Kidney glomerular epithelial cell (primary cell): Measurements from ENCODE around the gene SIRT3.
"Not testable (repeated sequence)": the region's sequence is repeated elsewhere in the genome, so short reads cannot be mapped to it uniquely, and the experiment has no call there.

Experiments used
- DNase-seq: peaks from one replicate; lab custom pipeline; 2025; lab: John Stamatoyannopoulos, UW

The SIRT3 gene

GRCh38 chr11:203056-203944 lies 32.8 kb downstream of the SIRT3 start:
- no peak for DNase-seq

- DNase-seq = no peak
These were observed 33.7 kb downstream of the SIRT3 start for GRCh38 chr11:202490-202889.

GRCh38 chr11:201966-202365 lies 34.2 kb downstream of the SIRT3 start:
- DNase-seq = no peak

GRCh38 chr11:200224-201003 lies 35.7 kb downstream of the SIRT3 start:
- no peak for DNase-seq

GRCh38 chr11:199782-200181 lies 36.4 kb downstream of the SIRT3 start:
- no peak for DNase-seq

- DNase-seq = no peak
These were observed 37.0 kb downstream of the SIRT3 start for GRCh38 chr11:199004-199581.

GRCh38 chr11:198236-198806 lies 37.8 kb downstream of the SIRT3 start:
- DNase-seq = no peak

GRCh38 chr11:197741-198235 lies 38.4 kb downstream of the SIRT3 start:
- no peak for DNase-seq

GRCh38 chr11:196786-197731 lies 39.1 kb downstream of the SIRT3 start:
- DNase-seq = no peak

- DNase-seq = not testable (repeated sequence)
These were observed 42.7 kb downstream of the SIRT3 start for GRCh38 chr11:193481-193880.

- DNase-seq = not testable (repeated sequence)
These were observed 43.4 kb downstream of the SIRT3 start, which contains the start of gene SCGB1C1 for GRCh38 chr11:192674-193128. Gene SCGB1C1, plus strand, starts transcription at chr11:193078. Its CDS starts 22 bp downstream, at chr11:193100.

GRCh38 chr11:191490-192478 lies 44.4 kb downstream of the SIRT3 start:
- not testable (repeated sequence) for DNase-seq

- not testable (repeated sequence) for DNase-seq
These were observed 45.6 kb downstream of the SIRT3 start for GRCh38 chr11:190546-190945.

GRCh38 chr11:189843-190311 lies 46.3 kb downstream of the SIRT3 start:
- DNase-seq = not testable (repeated sequence)

- DNase-seq = not testable (repeated sequence)
These were observed 46.9 kb downstream of the SIRT3 start for GRCh38 chr11:189200-189783.

- not testable (repeated sequence) for DNase-seq
These were observed 55.9 kb downstream of the SIRT3 start for GRCh38 chr11:180242-180641.
